NCI-H1105 (cell line): ENCODE measurements around the gene COL9A3.

ENCODE experiments used
- DNase-seq: peaks from one replicate; lab custom pipeline; 2025; lab: John Stamatoyannopoulos, UW

Gene COL9A3

DNA sequence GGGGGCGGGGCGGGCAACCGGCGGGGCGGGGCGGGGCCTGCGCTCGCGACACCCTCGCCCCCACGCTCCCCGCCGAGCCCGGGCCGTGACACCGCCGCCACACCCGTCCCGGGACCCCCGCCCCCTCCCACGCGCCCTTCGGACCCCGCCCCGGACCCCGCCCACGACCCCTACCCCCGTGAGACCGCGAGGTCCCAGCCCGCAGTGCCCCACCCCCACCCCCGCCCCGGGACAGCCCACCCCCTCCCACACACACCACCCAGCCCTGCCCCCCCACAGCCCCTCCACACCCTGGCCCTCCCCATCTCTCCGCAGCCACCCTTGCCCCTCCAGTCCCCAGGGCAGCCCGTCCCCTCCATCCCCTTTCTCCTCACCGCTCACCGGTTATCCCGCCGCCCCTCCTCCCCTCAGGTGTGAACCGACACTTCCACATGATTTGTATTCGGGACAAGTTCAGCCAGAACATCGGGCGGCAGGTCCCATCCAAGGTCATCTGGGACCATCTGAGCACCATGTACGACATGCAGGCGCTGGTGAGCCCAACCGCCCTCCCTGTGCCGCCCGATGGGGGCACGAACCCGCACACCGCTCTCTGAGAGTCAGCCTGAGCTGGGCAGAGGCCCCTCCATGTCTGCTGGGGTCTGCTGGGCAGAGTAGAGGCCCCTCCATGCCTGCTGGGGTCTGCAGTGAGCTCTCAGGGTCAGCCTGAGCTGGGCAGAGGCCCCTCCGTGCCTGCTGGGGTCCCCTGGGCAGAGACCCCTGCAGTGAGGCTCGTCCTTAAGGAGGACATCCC lies 20.0 kb upstream of the COL9A3 start:
- no peak for DNase-seq

DNA sequence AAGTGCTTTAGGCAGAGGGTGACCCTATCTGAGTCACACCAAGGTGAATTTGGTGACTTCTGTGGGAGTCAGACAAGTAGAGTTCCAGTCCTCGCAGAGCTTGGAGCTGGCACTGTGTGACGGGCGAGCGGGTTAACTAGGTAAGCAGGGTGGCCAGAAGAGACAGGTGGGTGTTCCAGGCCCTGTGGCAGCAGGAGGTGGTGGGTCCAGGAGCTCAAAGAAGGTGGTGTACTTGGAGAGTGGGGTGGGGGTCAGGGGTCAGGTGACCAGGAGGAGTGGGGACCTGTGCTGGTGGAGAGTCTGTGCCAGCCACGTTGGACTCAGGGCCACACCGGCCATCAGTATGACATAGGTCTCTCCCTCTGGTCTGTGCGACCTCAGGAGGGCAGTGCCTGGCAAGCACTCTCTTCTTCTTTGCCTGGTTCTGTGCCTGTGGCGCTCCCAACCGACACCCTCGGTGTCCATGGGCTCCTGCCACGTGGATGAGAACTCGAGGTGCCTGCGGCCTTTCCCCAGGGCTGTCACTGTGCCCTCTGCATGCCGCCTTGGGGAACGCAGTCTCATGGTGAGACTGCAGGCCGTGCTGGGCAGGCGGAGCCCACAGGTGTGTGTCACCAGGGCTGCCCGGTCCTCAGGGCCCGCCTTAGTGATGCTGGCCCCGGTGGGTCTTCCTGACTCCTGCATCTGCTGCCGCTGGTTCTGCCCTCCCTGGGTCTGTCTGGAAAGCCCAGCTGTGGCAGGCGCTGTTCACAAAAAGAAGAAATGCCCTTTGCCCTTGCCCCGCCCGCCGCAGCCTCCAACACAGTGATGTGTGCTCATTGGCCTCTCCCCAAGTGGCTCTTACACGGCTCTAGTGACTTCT lies 18.9 kb upstream of the COL9A3 start:
- DNase-seq = no peak

DNA sequence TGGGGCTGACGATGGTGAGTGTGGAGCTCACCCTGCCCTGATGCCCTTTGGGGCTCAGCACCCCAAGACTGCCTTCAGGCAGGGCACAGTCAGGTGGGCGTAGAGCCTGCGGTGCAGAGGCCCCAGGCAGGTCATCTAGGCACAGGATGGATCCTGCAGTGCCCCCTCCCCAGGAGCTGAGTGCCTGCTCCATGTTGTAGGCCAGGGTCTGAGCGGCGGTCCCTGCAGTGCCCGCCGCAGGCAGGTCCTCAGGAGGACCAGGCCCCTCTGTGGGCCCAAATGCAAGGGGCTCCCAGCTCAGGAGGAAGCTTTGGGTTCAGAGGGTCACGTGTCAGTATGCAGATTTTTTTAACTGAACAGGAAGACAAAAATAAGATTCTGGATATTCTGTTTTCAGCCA lies 17.8 kb upstream of the COL9A3 start:
- DNase-seq = no peak

DNA sequence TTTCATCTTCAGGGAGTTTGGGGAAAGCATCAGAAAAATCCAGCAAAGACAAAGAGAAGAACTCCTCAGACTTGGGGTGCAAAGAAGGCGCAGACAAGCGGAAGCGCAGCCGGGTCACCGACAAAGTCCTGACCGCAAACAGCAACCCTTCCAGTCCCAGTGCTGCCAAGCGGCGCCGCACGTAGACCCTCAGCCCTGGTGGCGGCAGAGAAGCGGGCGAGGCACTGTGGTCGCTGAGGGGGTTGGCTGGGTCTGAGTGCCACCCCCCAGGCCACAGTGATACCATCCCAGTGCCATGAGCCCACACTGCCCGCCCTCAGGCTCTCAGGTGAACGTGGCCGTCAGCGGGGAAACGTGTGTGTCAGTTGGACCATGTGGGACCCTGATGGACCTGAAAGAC lies 17.4 kb upstream of the COL9A3 start:
- no peak for DNase-seq

DNA sequence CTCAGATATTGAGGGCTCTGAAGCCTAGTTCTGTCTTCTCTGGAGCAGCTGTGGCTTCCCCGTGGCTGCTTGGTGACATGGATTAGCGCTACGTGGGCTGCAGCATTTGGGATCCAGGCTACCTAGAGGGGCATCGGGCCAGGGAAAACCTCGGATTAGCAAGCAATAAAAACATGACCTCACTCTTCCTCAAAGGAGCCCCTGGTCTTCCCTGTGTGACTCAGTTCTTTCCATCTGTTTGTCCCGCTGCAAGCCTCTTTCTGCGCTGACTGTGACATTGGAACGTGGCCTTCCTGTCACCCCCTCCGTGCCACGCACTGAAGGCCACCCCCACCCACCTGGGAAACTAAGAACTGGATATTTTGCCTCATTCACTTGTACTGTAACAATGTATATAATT lies 17.0 kb upstream of the COL9A3 start:
- DNase-seq = no peak

DNA sequence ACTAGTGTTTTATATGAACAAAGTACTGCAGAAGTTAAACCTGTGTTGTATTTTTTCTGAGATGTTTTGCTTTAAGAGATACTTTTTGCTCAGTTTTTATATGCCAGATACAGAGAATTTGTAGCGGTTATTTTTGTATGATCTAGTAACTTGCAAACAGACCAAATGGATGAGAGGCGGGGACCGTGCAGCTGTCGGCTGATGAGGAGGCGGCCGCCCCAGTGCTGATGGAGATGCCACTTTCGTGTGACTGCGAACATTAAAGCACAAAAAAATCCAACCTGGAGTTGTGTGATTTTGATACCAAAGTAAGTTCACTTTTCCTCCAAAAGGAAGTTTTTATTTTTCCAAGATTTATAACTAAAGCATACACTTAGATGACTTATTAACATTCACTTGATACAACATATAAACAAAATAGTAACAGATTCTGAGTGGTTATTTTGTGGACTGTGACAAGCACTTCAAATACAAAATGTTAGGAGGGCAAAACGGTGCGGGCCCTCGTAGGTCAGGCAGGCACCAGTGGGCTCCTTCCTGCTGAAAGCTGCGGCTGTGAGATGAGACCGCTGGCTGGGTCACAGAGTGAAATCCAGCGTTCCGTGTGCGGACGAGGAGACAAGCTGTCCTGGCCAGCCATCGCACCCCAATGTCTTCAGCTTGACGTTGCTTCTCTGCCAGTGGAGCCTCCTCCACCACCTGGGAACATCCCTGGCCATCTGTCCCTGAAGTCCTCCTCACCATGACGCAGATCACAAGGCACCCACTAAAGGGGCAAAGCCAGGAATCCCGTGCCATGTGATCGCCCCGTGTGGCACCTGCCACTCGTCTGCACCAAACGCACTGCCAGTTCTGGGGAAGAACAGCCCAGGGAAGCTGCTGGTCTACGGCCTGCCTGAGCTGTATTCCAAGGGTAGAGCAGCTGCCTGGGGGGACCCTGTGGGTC lies 16.3 kb upstream of the COL9A3 start:
- no peak for DNase-seq

DNA sequence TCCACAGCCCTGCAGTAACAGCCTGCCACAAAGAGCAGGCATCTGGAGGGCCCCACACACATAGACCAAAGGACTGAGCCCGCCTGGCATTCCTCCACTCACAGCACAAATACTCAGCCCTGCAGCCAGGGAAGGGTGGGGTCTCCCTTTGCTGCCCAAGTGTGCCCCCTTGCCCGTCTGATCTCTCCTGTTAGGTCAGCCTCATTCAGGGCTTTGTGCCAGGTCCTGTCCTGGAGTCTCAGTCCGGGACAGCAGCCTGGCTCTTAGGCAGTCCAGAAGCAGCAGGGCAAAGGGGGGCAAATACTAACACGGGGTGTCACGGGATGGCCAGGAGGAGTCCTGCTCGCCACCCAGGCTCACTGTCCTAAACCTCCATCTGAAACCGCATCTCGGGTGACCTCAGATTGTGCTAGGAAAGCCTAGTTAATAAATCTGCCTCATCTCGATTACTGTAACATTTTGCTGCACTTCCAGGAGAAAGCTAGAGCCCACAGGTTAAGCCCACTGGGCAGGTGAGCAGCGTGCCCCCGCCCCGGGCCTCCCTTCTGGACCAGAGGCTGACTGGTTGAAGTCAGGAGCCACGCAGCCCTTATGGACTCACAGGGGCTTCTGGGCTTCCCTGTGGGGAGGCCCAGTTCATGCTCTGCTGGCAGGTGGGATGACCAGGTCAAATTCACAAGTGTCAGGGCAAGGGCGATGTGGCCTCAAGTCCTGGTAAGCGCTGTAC lies 15.4 kb upstream of the COL9A3 start:
- no peak for DNase-seq

DNA sequence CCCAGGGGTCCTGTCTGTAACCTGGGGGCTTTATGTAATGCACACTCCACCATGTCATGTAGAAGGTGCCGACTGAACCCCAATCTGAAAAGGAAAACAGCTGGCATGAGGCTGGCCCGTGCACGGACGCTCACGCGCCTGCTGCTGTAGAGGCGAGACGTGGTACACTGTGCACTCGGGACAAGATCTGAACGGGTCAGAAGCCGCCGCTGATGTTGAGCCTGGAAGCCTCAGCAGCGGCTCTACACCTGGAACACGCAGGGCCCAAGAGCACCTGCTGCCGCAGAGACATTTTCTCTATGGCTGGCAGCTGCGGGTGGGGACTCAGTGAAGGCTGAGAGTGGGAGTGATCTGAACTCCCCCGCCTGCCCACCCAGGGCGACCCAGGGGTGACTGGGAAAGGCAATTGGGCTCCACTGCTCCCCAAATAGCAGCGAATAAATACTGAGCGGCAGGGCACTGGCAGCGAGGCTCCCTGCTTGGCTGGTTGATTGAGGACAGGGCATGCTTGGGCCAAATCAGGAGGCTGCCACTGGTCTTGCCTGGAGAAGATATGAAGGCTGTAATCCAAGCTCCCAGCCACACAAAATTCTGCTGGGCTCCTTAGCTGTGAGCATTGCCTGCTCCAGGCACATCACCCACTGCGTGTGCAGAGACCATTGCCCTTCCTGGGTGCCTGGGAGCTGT lies 14.7 kb upstream of the COL9A3 start:
- no peak for DNase-seq

DNA sequence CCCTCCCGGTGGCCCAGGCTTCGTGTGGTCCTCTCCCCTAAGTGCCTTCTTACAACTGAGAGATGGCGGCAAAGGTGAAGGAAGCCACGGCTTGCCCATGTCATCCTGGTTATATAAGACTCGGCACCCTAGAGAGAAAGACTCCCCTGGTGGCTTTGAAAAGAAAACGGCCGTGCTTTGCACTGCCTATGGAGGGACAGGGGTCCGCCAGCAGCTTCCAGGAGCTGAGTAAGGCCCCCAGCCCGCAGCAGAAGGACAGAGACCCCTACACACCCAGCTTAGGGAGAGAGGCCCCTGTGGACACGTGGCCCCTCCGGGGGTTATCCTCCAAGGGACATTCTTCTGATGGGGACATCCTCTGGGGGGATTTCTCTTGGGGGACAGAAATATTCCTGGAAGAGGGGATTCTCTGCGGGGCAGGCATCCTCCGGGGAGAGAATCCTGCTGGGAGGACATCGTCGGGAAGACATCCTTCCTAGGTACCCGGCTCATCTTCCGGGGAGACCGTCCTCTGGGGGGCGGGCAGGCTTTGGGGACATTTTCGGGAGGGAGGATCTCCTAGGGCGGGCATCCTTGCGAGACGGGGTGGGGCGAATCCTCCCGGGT lies 12.7 kb upstream of the COL9A3 start:
- DNase-seq = no peak

DNA sequence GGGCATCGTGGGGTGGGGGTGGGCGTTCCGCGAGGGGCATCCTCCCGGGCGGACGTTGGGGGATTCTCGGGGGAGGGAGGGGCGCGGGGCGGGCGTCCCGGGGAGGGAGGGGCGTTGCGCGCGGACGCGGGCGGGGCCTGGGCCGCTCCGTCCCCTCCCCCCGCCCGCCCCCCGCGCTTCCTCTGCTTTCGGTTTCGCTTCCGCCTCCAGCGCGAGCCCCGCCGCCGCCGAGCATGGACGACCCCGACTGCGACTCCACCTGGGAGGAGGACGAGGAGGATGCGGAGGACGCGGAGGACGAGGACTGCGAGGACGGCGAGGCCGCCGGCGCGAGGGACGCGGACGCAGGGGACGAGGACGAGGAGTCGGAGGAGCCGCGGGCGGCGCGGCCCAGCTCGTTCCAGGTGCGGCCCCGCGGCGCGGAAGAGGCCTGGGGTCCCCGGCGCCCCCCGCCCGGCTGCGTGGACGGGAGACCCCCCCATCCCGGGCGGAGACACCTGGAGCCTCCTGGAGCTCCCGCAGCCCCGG lies 12.2 kb upstream of the COL9A3 start, which contains the start of gene OGFR:
Gene OGFR (plus strand): TSS at position 209 of the 528 bp plus-strand sequence. CDS start 25 bp downstream, at position 234.
- peak; percentile 35 for DNase-seq

DNA sequence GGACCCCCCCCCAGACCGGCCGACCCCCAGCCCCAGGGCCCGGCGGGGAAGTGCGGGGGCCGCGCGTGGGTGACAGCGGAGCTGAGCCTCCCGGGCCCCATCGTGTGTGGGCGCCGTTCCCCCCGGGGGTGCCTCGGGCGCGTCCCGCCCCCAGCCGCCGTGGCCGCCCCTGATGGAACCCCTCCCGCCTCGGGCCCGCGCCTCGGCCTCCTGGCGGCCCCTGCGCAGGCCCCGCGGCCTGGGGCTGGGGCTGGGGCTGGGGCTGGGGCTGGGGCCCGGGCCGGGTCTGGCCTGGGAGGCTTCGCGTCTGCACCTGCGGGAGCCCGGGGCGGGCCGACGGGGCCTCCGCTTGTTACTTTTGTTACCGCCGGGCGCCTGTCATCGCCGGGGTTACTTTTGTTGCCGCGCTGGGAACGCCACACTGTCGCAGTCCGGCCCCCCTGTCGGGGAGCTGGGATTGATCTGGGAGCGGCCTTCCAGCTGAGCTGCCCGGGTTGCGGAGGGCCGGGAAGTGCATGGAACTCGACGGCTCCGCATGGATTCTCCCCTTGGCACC lies 11.6 kb upstream of the COL9A3 start:
- no peak for DNase-seq

DNA sequence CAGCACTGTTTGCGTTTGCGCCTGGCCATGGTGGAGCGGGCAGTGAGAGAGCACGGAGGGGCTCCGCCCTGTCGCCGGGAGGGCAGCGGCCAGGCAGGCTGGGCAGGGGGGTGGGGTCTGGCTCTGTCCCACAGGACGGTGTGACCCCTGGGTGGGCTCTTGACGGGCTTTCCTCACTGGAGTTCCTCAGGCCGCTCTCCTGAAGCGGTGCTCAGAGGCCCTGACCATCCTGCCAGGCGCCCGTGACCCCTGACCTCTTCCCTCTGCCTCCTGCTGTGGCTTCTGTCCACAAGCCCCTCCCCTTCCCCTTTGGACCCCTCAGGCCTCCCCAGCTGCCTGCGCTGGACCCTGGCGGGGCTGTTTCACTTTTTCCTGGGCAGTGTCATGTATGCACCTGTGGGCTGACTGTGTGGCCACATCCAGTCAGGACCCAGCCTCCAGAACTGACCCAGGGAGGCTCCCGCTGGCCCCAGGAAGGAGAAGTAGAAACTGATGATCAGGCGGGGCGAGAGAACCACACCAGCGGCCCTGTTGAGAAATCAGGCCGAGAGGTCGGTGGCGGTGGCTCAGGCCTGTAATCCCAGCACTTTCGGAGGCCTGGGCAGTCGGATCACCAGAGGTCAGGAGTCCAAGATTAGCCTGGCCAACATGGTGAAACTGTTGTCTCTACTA lies 11.0 kb upstream of the COL9A3 start:
- DNase-seq = no peak

DNA sequence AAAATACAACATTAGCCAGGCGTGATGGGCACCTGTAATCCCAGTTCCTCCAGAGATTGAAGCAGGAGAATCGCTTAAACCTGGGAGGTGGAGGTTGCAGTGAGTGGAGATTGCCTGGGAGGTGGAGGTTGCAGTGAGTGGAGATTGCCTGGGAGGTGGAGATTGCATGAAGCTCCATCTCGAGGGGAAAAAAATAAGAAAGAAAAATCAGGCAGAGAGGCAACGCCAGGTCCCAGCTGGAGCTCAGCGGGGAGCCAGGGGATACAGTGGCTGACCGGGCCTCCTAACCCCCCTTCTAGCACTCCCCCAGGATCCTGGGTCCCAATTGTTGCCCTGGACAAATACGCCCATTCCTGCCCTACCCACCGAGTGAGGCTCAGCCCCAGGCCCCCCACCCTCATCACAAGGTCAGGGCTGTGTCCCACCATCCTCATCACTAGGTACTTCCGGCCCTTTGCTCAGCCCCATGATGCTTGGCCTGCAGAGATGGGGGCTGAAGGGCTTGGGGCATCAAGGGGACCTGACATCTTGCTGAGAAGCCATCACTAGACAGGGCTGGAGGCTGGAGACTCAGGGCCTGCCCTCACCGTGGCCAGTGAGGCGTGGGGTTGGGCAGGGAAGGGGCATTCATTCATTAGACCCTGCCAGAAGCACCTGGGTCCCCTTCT lies 10.3 kb upstream of the COL9A3 start:
- no peak for DNase-seq

DNA sequence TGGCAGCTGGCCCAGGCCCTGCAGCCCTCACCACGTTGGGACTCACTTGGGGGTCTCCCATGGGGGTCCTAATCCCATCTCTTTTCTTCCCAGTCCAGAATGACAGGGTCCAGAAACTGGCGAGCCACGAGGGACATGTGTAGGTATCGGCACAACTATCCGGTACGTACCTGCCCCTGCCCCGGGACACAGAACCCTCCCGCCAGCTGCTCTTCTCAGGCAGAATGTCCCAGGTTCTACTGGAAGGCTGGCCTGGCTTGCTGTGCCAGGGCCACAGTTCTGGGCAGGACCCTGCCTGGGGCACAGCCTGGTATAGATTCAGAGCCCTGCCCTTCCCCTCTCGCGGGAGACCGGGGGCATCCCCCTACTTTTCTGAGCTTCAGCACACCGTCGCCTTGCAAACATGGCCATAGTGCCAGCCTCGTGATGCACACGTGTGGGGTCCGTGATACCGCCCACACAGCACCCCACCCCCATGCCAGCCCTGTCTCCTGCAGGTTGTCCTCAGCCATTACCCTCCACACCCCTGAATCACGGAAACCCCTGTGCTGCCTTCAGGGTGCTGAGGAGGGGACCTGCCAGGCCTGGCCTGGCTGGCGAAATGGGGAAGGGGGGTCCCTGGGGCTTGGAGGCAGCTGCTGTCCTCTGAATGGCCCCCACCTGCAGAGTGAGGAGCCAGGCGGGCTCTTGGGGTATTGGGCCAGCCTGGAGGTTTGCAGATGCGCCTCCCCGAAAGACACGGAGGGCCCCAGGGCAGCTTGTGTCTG lies 9.2 kb upstream of the COL9A3 start:
- DNase-seq = no peak

DNA sequence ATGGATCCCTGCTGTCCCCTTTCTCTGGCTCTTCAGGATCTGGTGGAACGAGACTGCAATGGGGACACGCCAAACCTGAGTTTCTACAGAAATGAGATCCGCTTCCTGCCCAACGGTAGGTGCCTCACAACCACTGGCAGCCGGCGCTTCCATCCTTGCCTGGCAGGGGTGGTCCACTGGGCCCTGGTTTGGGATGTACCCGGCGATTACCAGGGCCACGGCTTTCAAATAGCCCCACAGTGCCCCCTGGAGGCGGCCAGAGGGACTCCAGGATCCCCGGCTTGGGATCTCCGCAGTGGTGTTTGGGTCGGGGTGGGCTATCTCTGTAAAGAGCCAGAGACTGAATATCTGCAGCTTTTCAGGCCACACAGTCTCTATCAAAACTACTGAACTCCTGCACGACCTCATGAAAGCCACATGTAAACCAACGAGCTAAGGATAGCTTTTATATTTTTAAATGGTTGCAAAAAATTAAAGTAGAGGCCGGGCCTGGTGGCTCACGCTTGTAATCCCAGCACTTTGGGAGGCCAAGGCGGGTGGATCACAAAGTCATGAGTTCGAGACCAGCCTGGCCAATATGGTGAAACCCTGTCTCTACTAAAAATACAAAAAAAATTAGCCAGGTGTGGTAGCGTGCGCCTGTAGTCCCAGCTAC lies 8.5 kb upstream of the COL9A3 start:
- DNase-seq = peak; percentile 40

DNA sequence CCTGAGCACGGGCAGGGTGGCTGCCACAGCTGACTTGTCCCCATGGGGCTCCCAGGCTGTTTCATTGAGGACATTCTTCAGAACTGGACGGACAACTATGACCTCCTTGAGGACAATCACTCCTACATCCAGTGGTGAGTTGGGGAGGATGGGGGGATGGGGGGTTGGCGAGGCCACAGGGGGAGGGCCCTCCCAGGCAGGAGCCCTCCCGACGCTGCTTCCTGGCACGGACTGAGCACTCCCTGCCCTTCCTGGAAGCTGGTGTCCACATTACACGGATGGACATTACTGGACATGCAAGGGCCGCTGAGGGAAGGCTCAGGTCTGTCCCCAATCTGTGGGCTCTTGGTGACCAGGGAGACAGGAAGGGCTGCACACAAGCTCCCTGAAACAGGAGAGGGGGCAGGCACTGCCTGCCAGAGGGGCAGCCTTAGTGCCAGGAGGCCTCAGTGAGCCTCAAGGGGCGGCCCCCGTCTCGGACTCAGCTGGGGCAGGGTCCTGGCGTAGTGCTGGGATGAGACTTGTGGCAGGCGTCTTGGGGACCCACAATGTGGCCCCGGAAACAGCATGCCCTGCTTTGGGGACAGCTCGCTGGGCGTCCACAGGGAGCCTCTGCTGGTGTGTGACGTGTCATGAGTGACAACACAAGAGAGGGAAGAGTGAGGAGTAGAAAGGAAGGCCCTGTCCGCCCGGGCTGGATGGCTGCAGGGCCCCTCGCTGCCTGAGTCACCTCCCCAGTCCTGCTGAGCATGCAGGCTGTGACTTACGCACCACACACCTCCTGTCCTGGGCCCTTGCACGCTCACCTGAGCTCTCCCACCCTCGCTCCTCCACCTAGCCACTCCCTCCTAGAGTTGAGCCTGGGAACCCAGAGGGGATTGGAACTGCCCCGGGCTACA lies 7.1 kb upstream of the COL9A3 start:
- no peak for DNase-seq
